Esophagus muscularis mucosa (tissue), 4 donors: ENCODE results near the gene GIPC3.

Experiments
- CTCF ChIP-seq, 3 experiments: fragments of 200-600 bp in 2 of 3; fragments of 450-650 bp in 1 of 3; sonication (generic) in 2 of 3; IDR thresholded peaks; one replicate each; pipeline ENCODE4 v1.5.1; 2017 to 2019; ENCODE audit warnings: antibody characterized with exemption in 3 of 3, mild to moderate bottlenecking in 2 of 3, moderate library complexity in 1 of 3
- EP300 ChIP-seq: sonication (generic); formaldehyde crosslinking; IDR thresholded peaks from one replicate; pipeline ENCODE4 v1.6.1; 2017; ENCODE audit warnings: antibody characterized with exemption
- POLR2A ChIP-seq: fragments of 450-650 bp; IDR thresholded peaks from one replicate; pipeline ENCODE4 v1.6.1; 2017; ENCODE audit warnings: antibody characterized with exemption, moderate library complexity, mild to moderate bottlenecking, low read depth
- POLR2AphosphoS5 ChIP-seq, 2 donors: sonication (generic); formaldehyde crosslinking; IDR thresholded peaks; one replicate each; pipeline ENCODE4 v1.6.1; 2017; ENCODE audit warnings: antibody characterized with exemption in 2 of 2

GRCh38 chr19:3621689-3622088, 36.4 kb downstream of the GIPC3 start:
- TF ChIP-seq CTCF (IDR thresholded peaks at IDR 0.05) (no peak), POLR2A (no peak), POLR2AphosphoS5 (IDR thresholded peaks at IDR 0.05) (no peak), EP300 (no peak)
